HG03060 (cell line): ENCODE results near the gene ZCCHC13.
"Not testable (repeated sequence)": the region's sequence is repeated elsewhere in the genome, so short reads cannot be mapped to it uniquely, and the experiment has no call there.

ENCODE experiments used
- ATAC-seq: cut with Tn5 transposase; IDR thresholded peaks from one replicate; pipeline ENCODE4 v1.9.1; 2021; ENCODE audit warnings: low read depth, moderate number of reproducible peaks; ENCODE audit not compliant: unreplicated experiment

The ZCCHC13 gene

DNA sequence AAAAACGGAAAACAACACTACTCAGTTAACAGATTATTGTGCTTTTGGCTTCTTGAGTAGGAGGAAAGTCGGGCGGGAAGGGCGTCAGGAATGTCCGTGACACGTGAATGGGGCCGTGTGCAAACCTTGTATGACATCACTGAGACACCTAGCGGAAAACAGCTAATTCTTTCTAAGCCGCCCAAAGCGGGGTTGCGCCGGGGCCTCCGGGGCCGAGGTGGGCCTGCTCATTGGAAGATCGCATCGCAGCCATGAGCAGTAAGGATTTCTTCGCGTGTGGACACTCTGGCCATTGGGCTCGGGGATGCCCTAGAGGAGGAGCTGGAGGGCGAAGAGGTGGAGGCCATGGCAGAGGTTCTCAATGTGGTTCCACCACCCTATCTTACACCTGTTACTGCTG lies at the start of gene ZCCHC13:
Gene ZCCHC13, plus strand, starts transcription at position 165 of the 400 bp plus-strand sequence. Its CDS starts 87 bp downstream, at position 252.
- no peak for ATAC-seq

GRCh38 chrX:74258111-74258510 lies 45.9 kb upstream of the ZCCHC13 start:
- ATAC-seq = not testable (repeated sequence)

GRCh38 chrX:74259885-74260491 lies 44.0 kb upstream of the ZCCHC13 start:
- ATAC-seq = no peak

- ATAC-seq = no peak
Observed at GRCh38 chrX:74262452-74263209, 41.3 kb upstream of the ZCCHC13 start.

GRCh38 chrX:74270393-74270792 lies 33.6 kb upstream of the ZCCHC13 start:
- no peak for ATAC-seq

DNA sequence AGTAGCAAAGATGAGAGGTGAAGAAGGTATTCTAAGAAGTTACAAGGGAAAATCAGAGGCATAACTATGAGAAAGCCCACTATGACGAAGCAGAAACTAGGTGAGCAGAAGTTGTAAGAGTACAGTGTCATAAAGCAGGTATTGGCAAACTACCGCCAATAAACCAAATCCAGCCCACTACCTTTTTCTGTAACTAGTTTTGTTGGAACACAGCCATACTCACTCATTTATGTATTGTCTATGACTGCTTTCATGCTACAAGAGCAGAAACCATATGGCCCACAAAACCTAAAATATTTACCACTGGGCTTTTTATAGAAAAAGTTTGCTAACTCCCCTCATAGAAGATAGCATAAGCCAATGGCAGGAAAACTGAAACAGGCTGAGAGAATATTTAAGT lies 31.8 kb upstream of the ZCCHC13 start:
- no peak for ATAC-seq

GRCh38 chrX:74274516-74274915 lies 29.5 kb upstream of the ZCCHC13 start:
- no peak for ATAC-seq

DNA sequence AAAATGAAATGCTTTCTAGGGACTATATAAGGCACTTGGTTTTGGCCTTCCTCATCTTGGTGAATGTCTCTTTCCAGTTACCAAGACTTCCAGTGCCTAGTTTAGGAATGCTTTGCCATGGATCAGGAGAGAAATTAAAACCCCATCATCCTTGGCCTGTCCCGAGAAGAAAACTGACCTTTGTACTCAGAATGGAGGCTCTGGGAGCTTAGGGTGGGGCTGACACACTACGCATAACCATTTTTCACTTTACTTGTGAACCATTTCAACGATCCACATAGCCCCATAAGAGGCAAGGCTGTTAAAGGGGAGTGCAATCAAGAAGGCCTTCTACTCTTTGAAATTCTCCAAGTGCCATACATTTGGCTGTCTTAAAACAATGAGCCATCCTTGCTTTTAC lies 26.7 kb upstream of the ZCCHC13 start:
- no peak for ATAC-seq

DNA sequence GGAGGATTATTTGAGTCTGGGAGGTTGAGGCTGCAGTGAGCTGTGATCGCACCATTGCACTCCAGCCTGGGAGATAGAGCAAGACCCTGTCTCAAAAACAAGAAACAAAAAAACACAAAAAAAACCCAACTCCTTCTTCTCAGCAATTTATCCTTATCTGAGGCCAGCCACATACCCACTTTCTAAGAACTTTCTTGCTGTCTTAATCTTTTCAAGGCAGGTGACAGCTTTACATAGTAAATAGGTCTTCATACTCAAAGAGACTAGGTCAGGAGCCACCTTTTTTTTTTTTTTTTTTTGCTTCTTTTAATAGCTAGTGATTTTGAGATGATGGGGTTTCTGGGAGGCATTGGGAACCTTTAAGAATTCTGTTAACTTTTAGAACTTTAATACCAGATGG lies 26.1 kb upstream of the ZCCHC13 start:
- no peak for ATAC-seq

DNA sequence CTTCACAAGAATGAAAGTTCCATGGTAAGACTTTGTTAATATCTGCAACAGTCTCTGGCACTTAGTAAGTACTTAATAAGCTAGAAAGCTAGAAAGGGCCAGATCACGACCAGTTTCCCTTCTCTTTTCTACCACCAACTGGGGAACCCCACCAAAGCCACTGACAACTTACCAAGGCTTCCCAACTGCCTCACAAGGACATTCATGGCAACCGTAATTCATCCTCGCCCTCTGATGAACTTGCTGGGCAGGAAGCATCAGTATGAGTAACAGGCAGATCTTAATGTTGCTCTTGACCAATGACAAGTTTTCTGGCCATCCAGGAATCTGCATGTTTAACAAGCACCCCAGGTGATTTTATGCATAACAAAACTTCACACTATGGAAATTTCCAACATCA lies 23.2 kb upstream of the ZCCHC13 start:
- no peak for ATAC-seq

DNA sequence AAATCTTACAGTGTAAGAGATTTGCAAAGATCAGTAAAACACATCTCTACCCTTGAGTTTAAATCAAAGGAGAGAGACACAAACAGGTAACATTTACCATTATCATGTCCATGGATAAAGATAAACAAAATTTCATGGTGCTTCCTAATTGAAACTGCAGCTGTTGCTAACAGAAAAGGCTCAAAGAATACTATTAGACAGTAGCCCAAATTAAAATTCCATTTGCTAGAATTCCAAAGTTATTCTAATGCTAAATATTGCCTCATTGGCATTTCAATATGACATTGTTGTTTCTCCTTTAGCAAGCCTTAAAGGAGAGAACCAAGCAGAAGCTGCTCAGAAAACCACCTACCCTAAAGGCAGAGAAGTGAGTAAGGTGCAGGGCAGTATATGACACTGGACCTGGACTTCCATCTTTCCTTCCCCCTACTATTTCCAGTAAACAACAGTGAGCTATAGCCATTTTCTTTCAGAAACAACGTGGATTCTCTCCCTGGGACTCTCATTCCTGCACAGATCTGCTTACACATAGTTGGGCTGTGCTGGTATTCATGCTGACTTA lies 19.5 kb upstream of the ZCCHC13 start:
- ATAC-seq = no peak

- ATAC-seq = no peak
Observed at GRCh38 chrX:74286950-74287740, 16.8 kb upstream of the ZCCHC13 start.

DNA sequence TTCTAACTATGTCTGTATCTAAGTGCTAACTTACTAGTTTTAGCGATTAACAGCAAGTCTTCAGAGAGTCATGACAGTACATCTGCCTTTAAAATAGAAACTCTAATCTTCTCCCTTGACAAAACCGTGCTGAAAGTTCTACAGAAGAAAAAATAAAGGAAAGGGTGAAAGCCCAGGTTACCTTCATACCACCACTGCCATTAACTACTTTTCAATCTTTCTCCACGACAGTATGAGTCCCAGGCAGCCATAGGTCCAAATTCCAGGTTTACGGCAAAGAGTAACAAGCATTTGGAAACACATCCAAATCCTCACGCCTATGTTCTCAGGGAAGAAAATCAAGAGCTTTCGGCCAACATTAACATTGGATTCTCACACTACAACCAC lies 12.4 kb upstream of the ZCCHC13 start:
- ATAC-seq = no peak

- peak; percentile 83 for ATAC-seq
Observed at GRCh38 chrX:74291964-74292807, 11.8 kb upstream of the ZCCHC13 start.

DNA sequence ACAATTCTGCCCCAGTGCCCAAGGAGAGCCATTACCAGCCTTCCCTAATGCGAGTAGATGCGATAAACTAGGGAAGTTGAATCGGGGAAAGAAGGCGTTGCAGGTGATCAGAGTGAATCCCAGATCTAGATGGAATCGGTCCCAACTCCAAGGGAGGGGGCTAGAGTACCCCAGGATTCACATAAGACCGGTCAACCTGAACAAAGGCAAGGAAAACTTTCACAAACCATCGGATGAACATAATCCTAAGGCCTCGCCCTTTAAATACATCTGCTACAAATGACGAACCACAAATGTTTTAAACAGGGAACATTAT lies 11.2 kb upstream of the ZCCHC13 start:
- ATAC-seq = no peak

- ATAC-seq = no peak
Observed at GRCh38 chrX:74293343-74293946, 10.5 kb upstream of the ZCCHC13 start.

- no peak for ATAC-seq
Observed at GRCh38 chrX:74295101-74295500, 8.9 kb upstream of the ZCCHC13 start.

GRCh38 chrX:74297766-74298165 lies 6.2 kb upstream of the ZCCHC13 start:
- ATAC-seq = no peak

- no peak for ATAC-seq
Observed at GRCh38 chrX:74300869-74301268, 3.1 kb upstream of the ZCCHC13 start.

- no peak for ATAC-seq
Observed at GRCh38 chrX:74318672-74319071, 14.7 kb downstream of the ZCCHC13 start.
